Astrocyte (in vitro differentiated cells and primary cell): Measurements from ENCODE around the gene PRKG1. TPM values are rescaled to one million over a fixed set of nuclear protein-coding genes. Genes with fewer than 3 reads are reported as not detected.

Source experiments
- DNase-seq: peaks from one replicate; pipeline ENCODE4 v3.0.0-alpha.2; 2010; ENCODE audit warnings: low read depth
- FAIRE-seq: peaks from 2 replicates; lab custom pipeline; 2011; peaks lifted over from hg19 to GRCh38; lab: Jason Lieb, UNC
- H2AFZ ChIP-seq: 2 replicates; pipeline ENCODE4 v1.6.0; 2012; ENCODE audit warnings: low read depth, low read length, inconsistent platforms
- H3K27ac ChIP-seq: 2 replicates; pipeline ENCODE4 v1.5.1; 2011; ENCODE audit warnings: low read depth, low read length, inconsistent platforms
- H3K27me3 ChIP-seq: 2 replicates; pipeline ENCODE4 v1.6.0; 2011; ENCODE audit warnings: low read length, inconsistent platforms; ENCODE audit not compliant: insufficient read depth
- H3K36me3 ChIP-seq: 2 replicates; pipeline ENCODE4 v1.5.1; 2011; ENCODE audit warnings: low read length, inconsistent platforms; ENCODE audit not compliant: insufficient read depth
- H3K4me1 ChIP-seq: 2 replicates; pipeline ENCODE4 v1.5.1; 2011; ENCODE audit warnings: low read length, inconsistent platforms; ENCODE audit not compliant: insufficient read depth
- H3K4me2 ChIP-seq: 2 replicates; pipeline ENCODE4 v1.6.0; 2012; ENCODE audit warnings: low read length, inconsistent platforms
- H3K4me3 ChIP-seq: 2 replicates; pipeline ENCODE4 v1.5.1; 2011; ENCODE audit warnings: low read depth, mild to moderate bottlenecking, low read length, inconsistent platforms; ENCODE audit not compliant: insufficient read depth
- H3K79me2 ChIP-seq: 2 replicates; pipeline ENCODE4 v1.6.0; 2012; ENCODE audit warnings: mild to moderate bottlenecking, low read length, inconsistent platforms; ENCODE audit not compliant: insufficient read depth
- H3K9ac ChIP-seq: 2 replicates; pipeline ENCODE4 v1.6.0; 2012; ENCODE audit warnings: mild to moderate bottlenecking, low read length, inconsistent platforms
- H3K9me3 ChIP-seq: 2 replicates; pipeline ENCODE4 v1.5.1; 2012; ENCODE audit warnings: low read depth, mild to moderate bottlenecking, low read length, inconsistent platforms; ENCODE audit not compliant: insufficient read depth
- H4K20me1 ChIP-seq: 2 replicates; pipeline ENCODE4 v1.6.0; 2012; ENCODE audit warnings: low read length, inconsistent platforms; ENCODE audit not compliant: insufficient read depth
- H3K27ac Mint-ChIP-seq: one replicate; pipeline ENCODE4 v1.8.0; 2021; ENCODE audit warnings: mild to moderate bottlenecking, mixed read lengths; ENCODE audit not compliant: unreplicated experiment
- H3K27me3 Mint-ChIP-seq: one replicate; pipeline ENCODE4 v1.8.0; 2021; ENCODE audit warnings: low read depth, mixed read lengths; ENCODE audit not compliant: unreplicated experiment
- H3K36me3 Mint-ChIP-seq: one replicate; pipeline ENCODE4 v1.8.0; 2021; ENCODE audit warnings: low read depth, mixed read lengths; ENCODE audit not compliant: unreplicated experiment
- H3K4me1 Mint-ChIP-seq: one replicate; pipeline ENCODE4 v1.8.0; 2021; ENCODE audit warnings: low read depth, mixed read lengths; ENCODE audit not compliant: unreplicated experiment
- H3K4me3 Mint-ChIP-seq: one replicate; pipeline ENCODE4 v1.8.0; 2021; ENCODE audit warnings: mild to moderate bottlenecking, moderate library complexity, mixed read lengths; ENCODE audit not compliant: unreplicated experiment
- H3K9me3 Mint-ChIP-seq: one replicate; pipeline ENCODE4 v1.8.0; 2021; ENCODE audit warnings: mild to moderate bottlenecking, mixed read lengths; ENCODE audit not compliant: unreplicated experiment
- EZH2 ChIP-seq: IDR thresholded peaks from 2 replicates; pipeline ENCODE4 v1.6.1; 2012; ENCODE audit warnings: mild to moderate bottlenecking, low read length, inconsistent platforms; ENCODE audit not compliant: insufficient read depth
- total RNA-seq: library from RNA; stranded (reverse); gene quantifications from 2 replicates; pipeline ENCODE4 v1.2.1, GENCODE V29; 2021
- TF ChIP-seq, protein P1 (sequence below): IDR thresholded peaks from 2 replicates; pipeline ENCODE4 v1.5.1; 2011; ENCODE audit warnings: low read depth, mild to moderate bottlenecking, inconsistent platforms, low read length, moderate library complexity; ENCODE audit not compliant: insufficient read depth

Gene PRKG1
- total RNA-seq, 1 donor from 2014 or later = 3.1 TPM

GRCh38 chr10:51862149-51862548 is 787.9 kb downstream of the PRKG1 start:
- no peak overlapping the region for H3K4me3 Mint-ChIP-seq
- FAIRE-seq = no peak
- H3K9ac ChIP-seq = no peak overlapping the region

DNA sequence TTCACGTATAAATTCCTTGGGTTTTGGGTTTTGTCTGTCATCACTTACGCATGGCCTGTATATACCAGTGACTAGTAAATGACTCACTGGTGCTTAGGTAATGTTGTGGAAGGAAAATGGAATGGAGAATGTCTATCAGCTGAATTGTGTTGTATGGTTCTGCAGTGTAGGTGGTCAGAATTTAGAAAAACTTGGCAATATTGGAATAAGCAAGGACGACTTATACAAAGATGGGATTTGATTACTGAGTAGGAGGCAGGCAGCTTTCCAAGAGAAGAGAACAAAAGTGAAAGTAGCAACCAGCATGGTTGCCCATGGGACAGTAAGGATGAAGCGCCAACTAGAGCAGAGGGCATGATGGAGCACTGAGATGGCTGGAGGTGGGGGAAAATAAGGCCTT is 793.7 kb downstream of the PRKG1 start:
- peak overlapping the region; percentile 40 for H3K9ac ChIP-seq
- no peaks in the 10 kb centered on the region for H4K20me1 ChIP-seq
- Mint-ChIP-seq H3K4me3 (no peak overlapping the region), H3K27ac (peak overlapping the region; percentile 15), H3K9me3 (no peaks in the 10 kb centered on the region), H3K4me1 (peaks cover 13% of the 10 kb centered on the region), H3K27me3 (no peaks in the 10 kb centered on the region), H3K36me3 (no peaks in the 10 kb centered on the region)
- H3K9me3 ChIP-seq = no peaks in the 10 kb centered on the region
- TF ChIP-seq, protein P1, sequence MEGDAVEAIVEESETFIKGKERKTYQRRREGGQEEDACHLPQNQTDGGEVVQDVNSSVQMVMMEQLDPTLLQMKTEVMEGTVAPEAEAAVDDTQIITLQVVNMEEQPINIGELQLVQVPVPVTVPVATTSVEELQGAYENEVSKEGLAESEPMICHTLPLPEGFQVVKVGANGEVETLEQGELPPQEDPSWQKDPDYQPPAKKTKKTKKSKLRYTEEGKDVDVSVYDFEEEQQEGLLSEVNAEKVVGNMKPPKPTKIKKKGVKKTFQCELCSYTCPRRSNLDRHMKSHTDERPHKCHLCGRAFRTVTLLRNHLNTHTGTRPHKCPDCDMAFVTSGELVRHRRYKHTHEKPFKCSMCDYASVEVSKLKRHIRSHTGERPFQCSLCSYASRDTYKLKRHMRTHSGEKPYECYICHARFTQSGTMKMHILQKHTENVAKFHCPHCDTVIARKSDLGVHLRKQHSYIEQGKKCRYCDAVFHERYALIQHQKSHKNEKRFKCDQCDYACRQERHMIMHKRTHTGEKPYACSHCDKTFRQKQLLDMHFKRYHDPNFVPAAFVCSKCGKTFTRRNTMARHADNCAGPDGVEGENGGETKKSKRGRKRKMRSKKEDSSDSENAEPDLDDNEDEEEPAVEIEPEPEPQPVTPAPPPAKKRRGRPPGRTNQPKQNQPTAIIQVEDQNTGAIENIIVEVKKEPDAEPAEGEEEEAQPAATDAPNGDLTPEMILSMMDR = no peak
- no peak for TF ChIP-seq EZH2
- peaks cover 4% of the 10 kb centered on the region for H3K4me1 ChIP-seq
- H3K36me3 ChIP-seq = no peaks in the 10 kb centered on the region
- H2AFZ ChIP-seq = peak overlapping the region; percentile 62
- no peaks in the 10 kb centered on the region for H3K27me3 ChIP-seq
- no peaks in the 10 kb centered on the region for H3K79me2 ChIP-seq
- peak overlapping the region; percentile 27 for H3K4me3 ChIP-seq
- H3K4me2 ChIP-seq = peak overlapping the region; percentile 79
- peak; percentile 93 for DNase-seq
- H3K27ac ChIP-seq = peak overlapping the region; percentile 71
- peak; percentile 63 for FAIRE-seq

More at GRCh38 chr10:51862149-51862548, 787.9 kb downstream of the PRKG1 start:
- Histone ChIP-seq H3K4me3 (no peak overlapping the region), H3K27ac (no peak overlapping the region), H3K36me3 (no peaks in the 10 kb centered on the region), H2AFZ (no peak overlapping the region), H3K9me3 (no peaks in the 10 kb centered on the region), H3K4me1 (no peaks in the 10 kb centered on the region), H4K20me1 (no peaks in the 10 kb centered on the region), H3K4me2 (no peak overlapping the region), H3K27me3 (no peaks in the 10 kb centered on the region), H3K79me2 (no peaks in the 10 kb centered on the region)
- Mint-ChIP-seq H3K36me3 (no peaks in the 10 kb centered on the region), H3K27ac (no peak overlapping the region), H3K27me3 (no peaks in the 10 kb centered on the region), H3K9me3 (no peaks in the 10 kb centered on the region), H3K4me1 (peaks cover 18% of the 10 kb centered on the region)
- TF ChIP-seq EZH2 = no peak
- TF ChIP-seq, protein P1 = no peak
- no peak for DNase-seq

DNA sequence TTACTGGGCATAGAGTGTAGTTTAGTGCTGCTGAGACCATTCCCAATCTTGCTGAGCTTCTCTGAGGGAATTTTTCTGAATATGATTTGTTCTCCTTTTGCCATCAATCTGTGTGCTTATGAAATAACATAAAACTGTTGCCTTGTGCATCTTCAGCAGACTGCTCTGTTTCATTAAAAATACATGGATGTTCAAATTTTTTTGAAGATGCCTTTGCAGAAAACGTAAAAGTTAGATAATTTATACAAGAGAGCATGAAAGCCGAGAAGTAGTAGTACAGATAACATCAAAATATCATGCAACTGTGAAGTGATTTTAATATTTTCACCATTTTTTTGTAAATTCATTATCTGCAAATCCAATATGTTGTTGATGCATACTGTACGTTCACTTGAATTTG is 799.8 kb downstream of the PRKG1 start:
- Histone ChIP-seq H3K79me2 (no peaks in the 10 kb centered on the region), H3K4me2 (no peak overlapping the region), H3K27ac (no peak overlapping the region), H2AFZ (no peak overlapping the region), H3K4me3 (no peak overlapping the region), H3K36me3 (no peaks in the 10 kb centered on the region), H4K20me1 (no peaks in the 10 kb centered on the region), H3K9me3 (no peaks in the 10 kb centered on the region), H3K4me1 (no peaks in the 10 kb centered on the region), H3K9ac (no peak overlapping the region), H3K27me3 (no peaks in the 10 kb centered on the region)
- no peak for DNase-seq
- H3K4me3 Mint-ChIP-seq = no peak overlapping the region
- H3K9me3 Mint-ChIP-seq = no peaks in the 10 kb centered on the region
- TF ChIP-seq, protein P1 = no peak
- no peak for TF ChIP-seq EZH2
- no peaks in the 10 kb centered on the region for H3K27me3 Mint-ChIP-seq
- H3K36me3 Mint-ChIP-seq = no peaks in the 10 kb centered on the region
- H3K4me1 Mint-ChIP-seq = peaks cover 10% of the 10 kb centered on the region
- no peak overlapping the region for H3K27ac Mint-ChIP-seq
- FAIRE-seq = no peak
